Panc1 (cell line): Measurements from ENCODE around the gene SULT2A1. TPM values are rescaled to one million over a fixed set of nuclear protein-coding genes. Genes with fewer than 3 reads are reported as not detected.
"Not testable (repeated sequence)": the region's sequence is repeated elsewhere in the genome, so short reads cannot be mapped to it uniquely, and the experiment has no call there.

Experiments
- ATAC-seq: fragments of 200-7000 bp; cut with Tn5 transposase; 2 replicates; pipeline ENCODE4 v1.9.1; 2020; ENCODE audit warnings: mild to moderate bottlenecking, moderate library complexity
- Bru-seq: library from RNA; stranded (reverse); fragments of 400-500 nt; gene quantifications from one replicate; lab custom pipeline; 2021; lab: Mats Ljungman, UMichigan
- BruChase-seq, 2 experiments: library from RNA; stranded (reverse); fragments of 400-500 nt; gene quantifications; one replicate each; lab custom pipeline; 2021; lab: Mats Ljungman, UMichigan
- BruUV-seq: library from RNA; stranded (reverse); fragments of 400-500 nt; replicated peaks from 2 replicates; lab custom pipeline; 2021; lab: Mats Ljungman, UMichigan
- CTCF ChIA-PET: fragments of 300-600 bp; sonication (Branson Sonifier 250); formaldehyde crosslinking; loops from one replicate; lab custom pipeline; 2022; ENCODE audit warnings: antibody characterized with exemption; lab: Charles Lee
- POLR2A ChIA-PET: fragments of 300-600 bp; sonication (Branson Sonifier 250); formaldehyde crosslinking; loops from one replicate; lab custom pipeline; 2022; ENCODE audit warnings: antibody characterized with exemption; lab: Charles Lee
- DNase-seq: peaks from one replicate; pipeline ENCODE4 v3.0.0-alpha.2; 2010; ENCODE audit warnings: low read depth, low spot score
- H3K27ac ChIP-seq: 2 replicates; pipeline ENCODE4 v1.5.1; 2011; ENCODE audit warnings: mild to moderate bottlenecking, low read length, inconsistent platforms
- H3K27me3 ChIP-seq: fragments of 200-500 bp; sonication (Bioruptor generic); 2 replicates; pipeline ENCODE4 v1.6.0; 2014; ENCODE audit warnings: low read length, inconsistent platforms; ENCODE audit not compliant: control insufficient read depth, insufficient read depth
- H3K36me3 ChIP-seq: fragments of 200-500 bp; sonication (Bioruptor generic); 2 replicates; pipeline ENCODE4 v1.5.1; 2014; ENCODE audit warnings: inconsistent platforms, mild to moderate bottlenecking, low read length, moderate library complexity; ENCODE audit not compliant: control insufficient read depth, insufficient read depth
- H3K4me1 ChIP-seq: 2 replicates; pipeline ENCODE4 v1.5.1; 2011; ENCODE audit warnings: inconsistent platforms, mild to moderate bottlenecking, low read length, moderate library complexity; ENCODE audit not compliant: control insufficient read depth, insufficient read depth
- H3K4me3 ChIP-seq, 2 experiments: 2 replicates each; pipeline ENCODE4 v1.5.1; 2011 to 2012; ENCODE audit warnings: low read depth in 2 of 2, low read length in 2 of 2, mild to moderate bottlenecking in 2 of 2, inconsistent platforms in 1 of 2, moderate library complexity in 1 of 2
- H3K9me3 ChIP-seq: fragments of 200-500 bp; sonication (Bioruptor generic); 2 replicates; pipeline ENCODE4 v1.5.1; 2014; ENCODE audit warnings: low read depth, mild to moderate bottlenecking, inconsistent platforms, low read length, moderate library complexity; ENCODE audit not compliant: control insufficient read depth, insufficient read depth
- POLR2AphosphoS5 ChIP-seq: IDR thresholded peaks from 2 replicates; pipeline ENCODE4 v1.6.1; 2012; ENCODE audit warnings: mild to moderate bottlenecking, low read depth, low read length, moderate library complexity
- REST ChIP-seq, 2 experiments: IDR thresholded peaks; 2 replicates each; pipeline ENCODE4 v1.6.1; 2011 to 2012; ENCODE audit warnings: low read depth in 2 of 2, control low read depth in 1 of 2, low read length in 1 of 2, mild to moderate bottlenecking in 1 of 2, moderate library complexity in 1 of 2; ENCODE audit not compliant: insufficient read depth in 1 of 2
- SIN3A ChIP-seq: IDR thresholded peaks from 2 replicates; pipeline ENCODE4 v1.6.1; 2012; ENCODE audit warnings: low read depth, mild to moderate bottlenecking, low read length, moderate library complexity, borderline replicate concordance; ENCODE audit not compliant: insufficient read depth
- TCF7L2 ChIP-seq: IDR thresholded peaks from 2 replicates; pipeline ENCODE4 v1.6.1; 2011; ENCODE audit warnings: mild to moderate bottlenecking, low read depth, low read length, inconsistent platforms
- in situ Hi-C: cut with HindIII; loops from 2 replicates; pipeline ENCODE4 v1.10.0; 2016; ENCODE audit warnings: low sequenced_read_pairs, low pct_unique_long_range_greater_than_20kb
- intact Hi-C: fragments of 100-400 bp; cut with micrococcal nuclease; formaldehyde crosslinking; loops from one replicate; pipeline ENCODE4 v1.10.0; 2022; ENCODE audit not compliant: unreplicated experiment
- long read RNA-seq: library from polyadenylated mRNA; unstranded; transcript quantifications from one replicate; pipeline ENCODE4 v2.0.0, GENCODE V29; 2021; ENCODE audit not compliant: unreplicated experiment
- polyA plus RNA-seq: library from polyadenylated mRNA; unstranded; fragments of >200 nt; gene quantifications from one replicate; pipeline ENCODE4 v1.2.1, GENCODE V29; 2012; ENCODE audit warnings: missing spikeins; ENCODE audit not compliant: insufficient read length
- total RNA-seq: library from RNA; stranded (reverse); gene quantifications from one replicate; pipeline ENCODE4 v1.2.1, GENCODE V29; 2021; ENCODE audit not compliant: unreplicated experiment
- TF ChIP-seq, protein P1 (sequence below): fragments of 450-650 bp; IDR thresholded peaks from 2 replicates; pipeline ENCODE4 v1.5.1; 2017; ENCODE audit warnings: mild to moderate bottlenecking

The SULT2A1 gene
- 0.18 TPM for total RNA-seq
- not detected for polyA plus RNA-seq
- Bru-seq, nascent RNA: percentile 11 among the genes with signal in this experiment
- BruChase-seq, experiment 1, labeled RNA remaining after a 2-hour chase: percentile 9 among the genes with signal in this experiment
- not detected for BruChase-seq, experiment 2, labeled RNA remaining after a 6-hour chase
- long read RNA-seq: 0 reads

- no TSS peak for BruUV-seq
- H3K4me1 ChIP-seq: no peaks in the 10 kb centered on the region
- no peaks in the 10 kb centered on the region for H3K36me3 ChIP-seq
- DNase-seq: no peak
- no peaks in the 10 kb centered on the region; the same call in 1 of the 2 replicates for H3K27me3 ChIP-seq
- H3K4me3 ChIP-seq: no peak within 1 kb of the TSS
- in situ Hi-C loops: no loop called here
- H3K27ac ChIP-seq: no peak within 1 kb of the TSS
- ChIA-PET CTCF (interaction anchor here (0.6 kb wide), 1 partner anchor 21 kb away, joined by 7 read pairs; no protein-coding TSS in a partner anchor), POLR2A (no interaction called here)
- no peak for ATAC-seq
- TF ChIP-seq POLR2AphosphoS5 (no peak), SIN3A (no peak), REST (IDR thresholded peaks at IDR 0.05; ENCODE audit: insufficient read depth in 1 of 2, low read depth in 2 of 2, low read length in 1 of 2) (no peak), TCF7L2 (no peak)
- TF ChIP-seq, protein P1, sequence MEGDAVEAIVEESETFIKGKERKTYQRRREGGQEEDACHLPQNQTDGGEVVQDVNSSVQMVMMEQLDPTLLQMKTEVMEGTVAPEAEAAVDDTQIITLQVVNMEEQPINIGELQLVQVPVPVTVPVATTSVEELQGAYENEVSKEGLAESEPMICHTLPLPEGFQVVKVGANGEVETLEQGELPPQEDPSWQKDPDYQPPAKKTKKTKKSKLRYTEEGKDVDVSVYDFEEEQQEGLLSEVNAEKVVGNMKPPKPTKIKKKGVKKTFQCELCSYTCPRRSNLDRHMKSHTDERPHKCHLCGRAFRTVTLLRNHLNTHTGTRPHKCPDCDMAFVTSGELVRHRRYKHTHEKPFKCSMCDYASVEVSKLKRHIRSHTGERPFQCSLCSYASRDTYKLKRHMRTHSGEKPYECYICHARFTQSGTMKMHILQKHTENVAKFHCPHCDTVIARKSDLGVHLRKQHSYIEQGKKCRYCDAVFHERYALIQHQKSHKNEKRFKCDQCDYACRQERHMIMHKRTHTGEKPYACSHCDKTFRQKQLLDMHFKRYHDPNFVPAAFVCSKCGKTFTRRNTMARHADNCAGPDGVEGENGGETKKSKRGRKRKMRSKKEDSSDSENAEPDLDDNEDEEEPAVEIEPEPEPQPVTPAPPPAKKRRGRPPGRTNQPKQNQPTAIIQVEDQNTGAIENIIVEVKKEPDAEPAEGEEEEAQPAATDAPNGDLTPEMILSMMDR: no peak
- H3K9me3 ChIP-seq: no peaks in the 10 kb centered on the region
- intact Hi-C loops: no loop called here
Measured at GRCh38 chr19:47886010-47886559, at the start of gene SULT2A1. SULT2A1 (minus strand) TSS chr19:47886315; CDS start chr19:47886257, 58 bp downstream.

DNA sequence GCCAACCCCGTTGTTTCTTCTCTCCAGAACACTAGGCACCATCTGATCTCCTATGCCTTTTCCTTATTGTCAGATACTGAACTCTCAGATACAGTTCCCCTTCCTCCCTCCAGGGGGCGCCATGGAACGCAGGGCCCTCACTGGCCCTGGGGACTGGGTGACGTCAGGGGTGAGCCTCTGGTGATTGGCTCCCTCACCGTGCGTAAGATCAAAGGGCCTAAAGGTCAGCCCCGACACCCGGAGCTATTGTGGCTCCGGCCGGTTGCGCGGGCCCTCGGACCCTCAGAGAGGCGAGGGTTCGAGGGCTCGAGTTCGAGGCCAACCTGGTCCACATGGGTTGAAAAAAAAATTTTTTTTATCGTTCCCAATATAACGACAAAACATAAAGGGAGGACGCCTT lies 42.5 kb upstream of the SULT2A1 start:
- BruUV-seq, ATAC-seq, POLR2A ChIA-PET, H3K27me3 ChIP-seq, H3K27ac ChIP-seq, H3K4me1 ChIP-seq, CTCF ChIA-PET, H3K4me3 ChIP-seq, intact Hi-C loops, in situ Hi-C loops, DNase-seq, H3K9me3 ChIP-seq, H3K36me3 ChIP-seq: not testable (repeated sequence)

- not testable (repeated sequence) for BruUV-seq, ATAC-seq
Measured at GRCh38 chr19:47920107-47920506, 34.0 kb upstream of the SULT2A1 start.

GRCh38 chr19:47910191-47910590 lies 24.1 kb upstream of the SULT2A1 start:
- POLR2A ChIA-PET, H3K36me3 ChIP-seq, H3K27me3 ChIP-seq, ATAC-seq, BruUV-seq, DNase-seq, intact Hi-C loops, H3K4me3 ChIP-seq, CTCF ChIA-PET, in situ Hi-C loops, H3K27ac ChIP-seq, H3K9me3 ChIP-seq, H3K4me1 ChIP-seq: not testable (repeated sequence)

More at GRCh38 chr19:47920107-47920506, 34.0 kb upstream of the SULT2A1 start:
- TF ChIP-seq, protein P1: peak; percentile 31
- DNase-seq, H3K4me3 ChIP-seq, H3K4me1 ChIP-seq, POLR2A ChIA-PET, H3K9me3 ChIP-seq, CTCF ChIA-PET, H3K27me3 ChIP-seq, in situ Hi-C loops, H3K27ac ChIP-seq, intact Hi-C loops, H3K36me3 ChIP-seq: not testable (repeated sequence)
